Measurements from ENCODE around the gene ALOXE3. TPM values are rescaled to one million over a fixed set of nuclear protein-coding genes. Genes with fewer than 3 reads are reported as not detected.

ALOXE3 gene
- total RNA-seq, 4 donors from 2014 or later, result not detected

- H3K9me3 ChIP-seq, result no peaks in the 10 kb centered on the region
- no peak overlapping the region for H3K4me3 ChIP-seq
- no peak for ATAC-seq
- DNase-seq, result peak in 1 of 2 donors; percentile 62
- H3K27ac ChIP-seq, result peak overlapping the region; percentile 84 to 100 (median 100)
- peaks cover 31 to 53% of the 10 kb centered on the region in 2 donors for H3K4me1 ChIP-seq
- TF ChIP-seq CTCF (IDR thresholded peaks at IDR 0.05 in 4 of 5, conservative IDR thresholded peaks at IDR 0.05 in 1 of 5) (no peak), POLR2A (IDR thresholded peaks at IDR 0.05) (no peak)
- in situ Hi-C loops (cut with MboI; ENCODE audit: low sequenced_read_pairs in 4 of 4), result no loop called here
- H3K27me3 ChIP-seq, result no peaks in the 10 kb centered on the region
- intact Hi-C loops (cut with DNase I; ENCODE audit: low total_unique reads), result loop anchor here (1.0 kb wide), 1 partner anchor 9 kb away; no protein-coding TSS in a partner anchor
- H3K36me3 ChIP-seq, result peaks cover 9 to 66% of the 10 kb centered on the region in 2 donors
These were observed 22.7 kb upstream of the ALOXE3 start for GRCh38 chr17:8141045-8141444.

GRCh38 chr17:8140065-8141029, 22.0 kb upstream of the ALOXE3 start:
- in situ Hi-C loops (cut with MboI; ENCODE audit: low sequenced_read_pairs in 4 of 4) (no loop called here), intact Hi-C loops (cut with DNase I; ENCODE audit: low total_unique reads) (loop anchor here (1.0 kb wide), 1 partner anchor 10 kb away; no protein-coding TSS in a partner anchor)
- Histone ChIP-seq H3K27me3 (no peaks in the 10 kb centered on the region), H3K4me1 (peaks cover 29 to 49% of the 10 kb centered on the region in 2 donors), H3K4me3 (no peak overlapping the region), H3K9me3 (no peaks in the 10 kb centered on the region), H3K36me3 (peaks cover 3 to 59% of the 10 kb centered on the region in 2 donors), H3K27ac (peak overlapping the region; percentile 84 to 100 (median 100))
- peak in 1 of 2 donors; percentile 7 for ATAC-seq
- DNase-seq, result peak in 1 of 2 donors; percentile 72
- TF ChIP-seq CTCF (IDR thresholded peaks at IDR 0.05 in 4 of 5, conservative IDR thresholded peaks at IDR 0.05 in 1 of 5) (no peak), POLR2A (IDR thresholded peaks at IDR 0.05) (peak in 1 of 2 donors; percentile 2)

- intact Hi-C loops (cut with DNase I; ENCODE audit: low total_unique reads) (loop anchor here (1.0 kb wide), 1 partner anchor 19 kb away; no protein-coding TSS in a partner anchor), in situ Hi-C loops (cut with MboI; ENCODE audit: low sequenced_read_pairs in 4 of 4) (no loop called here)
- ATAC-seq, result peak; percentile 66 to 74
- peak overlapping the region; percentile 2 to 23 (median 2) for H3K4me3 ChIP-seq
- TF ChIP-seq CTCF (IDR thresholded peaks at IDR 0.05 in 4 of 5, conservative IDR thresholded peaks at IDR 0.05 in 1 of 5), result peak; percentile 88 to 93 (median 89)
- peak; percentile 64 to 78 for TF ChIP-seq POLR2A (IDR thresholded peaks at IDR 0.05)
- H3K9me3 ChIP-seq, result no peaks in the 10 kb centered on the region
- peaks cover 3 to 44% of the 10 kb centered on the region in 2 donors for H3K36me3 ChIP-seq
- peaks cover 29 to 47% of the 10 kb centered on the region in 2 donors for H3K4me1 ChIP-seq
- DNase-seq, result peak; percentile 82 to 93
- no peaks in the 10 kb centered on the region for H3K27me3 ChIP-seq
- H3K27ac ChIP-seq, result peak overlapping the region; percentile 84 to 100 (median 100)
These were observed 20.5 kb upstream of the ALOXE3 start for GRCh38 chr17:8138672-8139371.

- in situ Hi-C loops (cut with MboI; ENCODE audit: low sequenced_read_pairs in 4 of 4) (no loop called here), intact Hi-C loops (cut with DNase I; ENCODE audit: low total_unique reads) (no loop called here)
- Histone ChIP-seq H3K36me3 (peaks cover 3 to 39% of the 10 kb centered on the region in 2 donors), H3K4me1 (peaks cover 29 to 42% of the 10 kb centered on the region in 2 donors), H3K27ac (peak overlapping the region; percentile 84 to 100 (median 100)), H3K27me3 (no peaks in the 10 kb centered on the region), H3K9me3 (no peaks in the 10 kb centered on the region), H3K4me3 (peak overlapping the region in 1 of 4 donors; percentile 2)
- DNase-seq (no peak), ATAC-seq (no peak)
- TF ChIP-seq CTCF (IDR thresholded peaks at IDR 0.05 in 4 of 5, conservative IDR thresholded peaks at IDR 0.05 in 1 of 5), result no peak
- TF ChIP-seq POLR2A (IDR thresholded peaks at IDR 0.05), result no peak
These were observed 20.0 kb upstream of the ALOXE3 start for GRCh38 chr17:8138374-8138671.
